ENCODE data around the gene PGAP6. TPM values are rescaled to one million over a fixed set of nuclear protein-coding genes. Genes with fewer than 3 reads are reported as not detected.

Gene PGAP6
- total and polyA plus RNA-seq, 2 of the 13 experiments (the other 11 are each of a cell fraction or from before 2014, with no cell fraction given): 52.7 to 136 TPM

DNA sequence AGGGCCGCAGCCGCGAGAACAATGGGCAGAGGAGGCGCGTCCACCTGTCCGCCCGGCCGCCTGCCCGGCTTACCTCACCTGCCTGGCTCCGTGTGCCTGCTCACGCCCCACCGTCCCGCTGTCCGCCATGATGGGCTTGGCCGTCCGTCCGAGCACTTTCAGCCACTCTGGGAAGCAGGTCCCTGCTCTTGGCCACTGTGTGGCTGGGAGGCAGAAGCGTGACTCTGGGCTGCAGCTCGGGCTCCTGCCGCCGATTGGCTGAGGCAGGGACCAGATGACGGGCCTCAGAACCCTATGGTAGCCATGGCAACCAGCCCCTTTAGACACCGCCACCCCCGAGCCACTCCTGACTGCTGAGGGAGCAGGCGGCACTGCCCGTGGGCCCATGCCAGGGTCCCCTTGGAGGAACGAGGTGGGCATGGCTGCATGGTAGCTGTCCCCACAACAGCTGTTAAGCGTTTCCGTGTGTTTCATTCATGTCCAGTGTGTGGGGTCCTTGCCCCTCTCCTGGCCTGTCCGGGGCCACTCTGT lies 20.4 kb downstream of the PGAP6 start (continued):
- TF ChIP-seq ZNF276 (CRISPR knock-in tag; IDR thresholded peaks at IDR 0.05; ENCODE audit: low read depth) (0 out of 2 replicates have a peak, but pooled peaks have one; percentile 30), MLLT10 (CRISPR knock-in tag; IDR thresholded peaks at IDR 0.05) (no peak), ZNF451 (CRISPR knock-in tag; IDR thresholded peaks at IDR 0.05) (no peak), ZFP62 (CRISPR knock-in tag; IDR thresholded peaks at IDR 0.05) (no peak), KDM5A (IDR thresholded peaks at IDR 0.05; ENCODE audit: borderline replicate concordance, low read length) (no peak), WIZ (CRISPR knock-in tag; IDR thresholded peaks at IDR 0.05) (0 out of 2 replicates have a peak, but pooled peaks have one; percentile 22), ZBTB33 (CRISPR knock-in tag; IDR thresholded peaks at IDR 0.05) (peak; percentile 46; the same call in 1 of the 2 replicates), ZNF7 (CRISPR knock-in tag; IDR thresholded peaks at IDR 0.05) (no peak), ETS1 (CRISPR knock-in tag; IDR thresholded peaks at IDR 0.05) (0 out of 2 replicates have a peak, but pooled peaks have one; percentile 47), ZNF235 (CRISPR knock-in tag; IDR thresholded peaks at IDR 0.05; ENCODE audit: borderline replicate concordance) (no peak), POLR2A (IDR thresholded peaks at IDR 0.05; ENCODE audit: insufficient read depth in 1 of 2, low read depth in 2 of 2, low read length in 2 of 2) (no peak), ZNF44 (CRISPR knock-in tag; IDR thresholded peaks at IDR 0.05) (no peak), EEA1 (CRISPR knock-in tag; IDR thresholded peaks at IDR 0.05; ENCODE audit: borderline replicate concordance) (no peak), ZNF446 (CRISPR knock-in tag; IDR thresholded peaks at IDR 0.05) (peak; percentile 62; the same call in 1 of the 2 replicates), ZNF790 (CRISPR knock-in tag; IDR thresholded peaks at IDR 0.05; ENCODE audit: borderline replicate concordance) (0 out of 2 replicates have a peak, but pooled peaks have one; percentile 30), ZBTB1 (CRISPR knock-in tag; IDR thresholded peaks at IDR 0.05; ENCODE audit: borderline replicate concordance) (no peak), ZNF768 (CRISPR knock-in tag; IDR thresholded peaks at IDR 0.05) (no peak; the same call in 1 of the 2 replicates), ELF1 (CRISPR knock-in tag; IDR thresholded peaks at IDR 0.05) (no peak), MYNN (CRISPR knock-in tag; IDR thresholded peaks at IDR 0.05; ENCODE audit: low read depth) (no peak)
- TF ChIP-seq, protein P1, sequence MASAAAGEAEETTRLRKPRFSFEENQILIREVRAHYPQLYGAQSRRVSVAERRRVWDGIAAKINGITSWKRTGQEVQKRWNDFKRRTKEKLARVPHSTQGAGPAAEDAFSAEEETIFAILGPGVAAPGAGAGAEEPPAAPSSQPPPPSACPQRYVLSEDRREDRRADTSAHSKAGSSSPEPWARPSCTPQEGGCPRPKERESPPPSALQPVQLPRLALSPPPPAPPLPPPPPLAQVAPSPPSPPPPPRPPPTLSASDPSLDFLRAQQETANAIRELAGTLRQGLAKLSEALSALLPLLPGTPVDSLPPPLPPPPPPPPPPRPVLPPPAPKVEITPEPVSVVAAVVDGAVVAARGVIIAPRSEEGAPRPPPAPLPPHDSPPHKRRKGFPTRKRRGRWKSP (CRISPR knock-in tag; IDR thresholded peaks at IDR 0.05): 0 out of 2 replicates have a peak, but pooled peaks have one; percentile 7
